Activated CD4-positive, CD25-positive, alpha-beta regulatory T cell treated with anti-CD3 and anti-CD28 coated beads, Interleukin-2, amount 50 U/mL, for 72 hours (primary cell): ENCODE results near the gene UGT1A5.

Source experiments
- DNase-seq: peaks from one replicate; pipeline ENCODE4 v3.0.0; 2021

UGT1A5 gene

DNA sequence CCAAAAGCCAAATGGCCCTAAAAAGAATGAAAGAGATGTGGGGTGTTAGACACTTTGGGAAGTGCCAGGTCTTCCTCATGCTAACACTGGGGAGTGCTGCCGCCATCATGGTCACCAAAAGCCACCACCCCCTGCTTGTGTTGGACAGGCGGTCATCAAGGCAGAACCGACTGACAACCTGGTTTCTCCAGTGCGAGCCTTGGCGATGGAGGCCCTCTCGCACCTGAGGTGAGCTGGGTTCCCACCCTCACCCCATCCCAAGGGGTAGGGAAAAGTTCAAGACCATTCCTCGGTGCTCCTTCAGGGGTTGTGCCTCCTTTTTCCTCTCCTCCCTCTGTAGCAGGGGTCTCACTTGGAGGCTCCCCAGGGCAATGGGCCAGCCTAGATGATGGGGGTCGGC is 99.0 kb downstream of the UGT1A5 start:
- DNase-seq: peak; percentile 1

DNA sequence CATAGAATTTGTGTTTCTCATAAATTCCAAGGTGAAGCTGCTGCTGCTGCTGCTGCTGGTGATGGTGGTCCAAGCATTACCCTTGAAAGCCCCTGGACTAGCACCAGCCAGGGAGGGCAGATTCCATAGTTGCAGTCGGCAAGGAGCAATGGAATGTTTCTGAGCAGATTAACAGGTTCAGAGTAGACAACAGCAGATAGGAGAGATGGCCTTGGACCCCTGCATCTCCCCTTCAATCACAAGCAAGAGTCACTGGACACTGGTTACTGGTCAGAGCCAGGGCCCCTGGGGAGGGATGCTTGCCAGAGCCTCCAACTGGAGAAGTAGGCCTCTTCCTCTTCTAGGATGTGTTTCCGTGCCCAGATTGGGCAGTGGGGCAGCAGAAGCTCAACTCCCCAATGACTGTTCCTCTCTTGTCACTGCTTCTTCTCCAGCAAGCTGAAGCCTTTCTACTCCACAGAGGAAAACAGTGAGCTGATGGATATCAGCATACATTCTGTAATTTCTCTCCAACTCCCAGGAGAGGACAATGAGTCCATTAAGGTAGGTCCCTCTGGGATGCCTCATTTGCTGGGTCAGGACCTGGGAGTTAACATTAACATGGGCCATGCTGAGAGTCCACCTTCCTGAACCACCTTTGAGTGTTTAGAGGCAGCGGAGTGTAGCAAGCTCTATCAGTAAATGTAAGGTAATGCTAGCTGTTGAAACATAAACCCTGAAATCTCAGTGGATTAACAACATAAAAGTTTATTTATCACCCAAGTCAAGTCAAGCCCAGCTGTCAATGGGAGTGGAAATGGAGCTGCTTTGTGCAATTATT is 100.7 kb downstream of the UGT1A5 start:
- DNase-seq: peak; percentile 15

DNA sequence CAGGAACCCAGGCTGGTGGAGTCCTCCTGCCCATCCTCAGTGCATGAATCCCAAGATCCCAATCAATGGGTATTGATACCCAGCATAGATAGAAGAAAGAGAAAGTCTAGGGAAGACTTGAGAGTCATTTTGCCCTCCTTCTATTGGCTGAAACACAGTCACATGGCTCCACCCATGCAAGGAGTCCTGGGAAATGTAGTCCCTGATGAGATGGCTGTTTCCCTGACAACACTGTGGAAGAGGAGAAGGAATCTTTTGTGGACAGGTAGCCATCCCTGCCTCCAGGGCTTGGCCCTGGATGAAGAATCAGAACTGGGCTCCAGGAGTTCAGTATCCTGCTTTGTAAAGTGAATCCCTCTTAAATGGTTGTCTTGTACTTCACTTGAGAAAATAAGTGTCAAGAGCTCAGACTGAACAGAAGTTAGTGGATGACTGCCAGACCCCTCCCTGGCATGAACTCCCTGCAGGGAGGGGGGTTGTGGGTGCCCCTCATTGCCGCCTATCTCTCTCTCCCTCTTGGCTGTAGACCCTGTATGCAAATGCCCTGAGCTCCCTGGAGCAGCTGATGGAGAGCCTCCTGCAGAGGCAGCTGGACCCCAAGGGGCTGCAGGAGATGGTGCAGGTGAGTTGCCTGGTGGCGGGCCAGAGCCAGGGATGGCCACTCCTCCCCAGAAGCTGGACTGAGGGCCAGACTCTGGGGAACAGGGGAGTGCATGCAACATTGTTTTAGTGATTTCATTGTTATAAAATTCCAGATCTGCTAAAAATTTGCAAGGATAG is 101.5 kb downstream of the UGT1A5 start:
- DNase-seq: peak; percentile 18

DNA sequence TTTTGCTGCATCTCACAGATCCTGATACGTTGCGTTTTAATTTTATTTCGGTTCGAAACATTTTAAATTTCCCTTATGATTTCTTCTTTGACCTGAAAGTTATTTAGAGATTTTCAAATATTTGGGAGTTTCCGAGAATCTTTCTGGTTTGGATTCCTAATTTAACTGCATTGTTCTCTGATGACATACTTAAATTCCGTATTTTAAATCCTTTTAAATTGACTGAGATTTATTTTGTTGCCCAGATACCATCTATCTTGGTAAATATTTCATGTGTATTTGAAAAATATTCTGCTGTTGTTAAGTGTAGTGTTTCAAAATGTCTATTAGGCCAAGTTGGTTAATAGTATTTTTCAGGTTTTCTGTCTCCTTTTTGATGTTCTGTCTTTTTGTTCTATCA is 103.2 kb downstream of the UGT1A5 start:
- DNase-seq: no peak

DNA sequence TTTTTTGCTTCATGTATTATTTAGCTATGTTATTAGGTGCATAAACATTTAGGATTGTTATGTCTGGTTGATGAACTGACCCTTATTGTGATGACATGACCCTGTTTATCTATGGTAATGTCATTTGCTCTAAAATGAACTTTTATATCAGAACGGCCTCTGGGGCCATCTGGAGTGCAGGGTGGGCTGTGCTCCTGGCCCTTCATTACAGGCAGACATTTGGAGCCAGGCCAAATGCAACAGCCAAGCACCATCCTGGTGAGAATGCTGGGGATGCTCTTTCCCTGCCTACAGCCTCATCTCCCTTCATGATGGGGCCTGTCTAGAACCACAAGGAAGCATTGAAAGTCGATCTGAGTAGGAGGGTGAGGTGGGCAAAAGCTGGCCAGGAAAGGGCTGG is 103.6 kb downstream of the UGT1A5 start:
- DNase-seq: no peak

DNA sequence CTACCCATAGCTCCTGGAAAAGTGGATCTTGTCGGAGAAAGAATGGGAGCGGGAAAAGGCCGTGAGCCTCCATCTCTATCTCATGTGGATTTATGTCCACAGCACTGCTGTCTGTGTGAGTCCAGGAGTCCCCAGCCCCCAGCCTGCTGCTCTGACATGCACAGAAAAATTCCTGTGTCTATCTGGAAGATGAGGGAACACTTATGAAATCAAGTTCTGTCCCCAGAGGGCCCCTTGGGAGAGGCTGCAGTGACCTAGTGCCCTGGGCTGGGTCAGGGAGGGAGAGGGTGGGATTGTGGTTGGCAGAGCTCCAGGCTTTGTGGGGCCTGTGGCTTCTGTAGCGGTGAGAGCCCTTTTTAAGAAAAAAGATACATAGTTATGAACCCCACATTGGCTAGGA is 104.1 kb downstream of the UGT1A5 start:
- DNase-seq: peak; percentile 3

DNA sequence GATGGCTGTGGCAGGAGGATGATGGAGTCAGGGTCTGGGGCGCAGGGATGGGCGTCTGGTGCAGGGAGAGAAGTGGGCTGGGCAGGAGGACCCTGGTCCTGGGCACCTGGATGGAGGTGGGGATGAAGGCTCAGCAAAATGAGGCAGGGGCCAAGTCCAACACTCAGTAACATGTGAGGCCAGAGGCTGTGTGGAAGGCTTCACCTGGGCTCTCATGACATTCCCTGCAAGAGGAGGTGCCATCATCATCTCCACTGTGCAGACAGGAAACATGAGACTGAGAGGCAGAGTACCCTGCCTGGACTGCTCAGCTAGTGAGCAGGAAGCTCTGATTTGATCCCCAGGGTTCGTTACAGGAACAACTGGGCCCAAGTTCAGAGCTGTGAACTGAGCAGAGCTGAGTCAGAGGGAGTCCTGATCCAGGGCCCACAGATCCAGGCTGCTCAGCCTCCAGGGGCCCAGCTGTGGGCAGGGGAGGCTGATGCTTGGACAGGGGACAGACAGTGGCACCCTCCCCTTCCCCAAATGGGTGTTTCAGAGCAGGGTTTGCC is 104.7 kb downstream of the UGT1A5 start:
- peak; percentile 18 for DNase-seq

DNA sequence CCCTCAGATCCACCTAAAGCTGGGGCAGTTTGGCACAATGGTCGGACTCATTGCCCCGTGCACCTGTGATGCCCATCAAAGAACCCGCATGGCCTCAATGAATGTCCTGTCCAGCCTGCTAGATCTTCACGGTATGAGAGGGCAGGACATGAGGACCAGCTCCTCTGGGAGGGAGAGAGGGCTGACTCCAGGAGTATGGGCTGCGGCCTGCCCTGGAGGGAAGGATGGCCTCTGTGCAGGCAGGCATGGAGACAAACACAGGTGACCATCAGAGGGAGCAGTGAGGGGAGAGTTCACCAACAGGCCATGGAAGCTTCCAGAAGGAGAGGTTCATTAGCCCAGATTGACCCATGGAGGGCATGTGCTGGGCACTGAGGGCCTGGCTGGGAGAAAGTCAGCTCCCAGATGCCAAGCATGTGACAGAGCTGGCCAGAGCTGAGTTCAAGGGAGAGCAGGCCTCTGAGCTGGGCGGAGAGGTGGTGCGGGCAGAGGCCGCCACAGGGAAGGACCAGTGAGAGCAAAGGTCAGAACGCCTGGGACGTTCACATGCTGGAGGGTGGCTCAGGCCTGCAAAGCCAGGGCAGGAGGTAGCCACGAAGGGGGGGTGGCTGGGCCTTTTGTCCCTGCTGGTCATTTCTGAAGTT is 105.4 kb downstream of the UGT1A5 start:
- no peak for DNase-seq

DNA sequence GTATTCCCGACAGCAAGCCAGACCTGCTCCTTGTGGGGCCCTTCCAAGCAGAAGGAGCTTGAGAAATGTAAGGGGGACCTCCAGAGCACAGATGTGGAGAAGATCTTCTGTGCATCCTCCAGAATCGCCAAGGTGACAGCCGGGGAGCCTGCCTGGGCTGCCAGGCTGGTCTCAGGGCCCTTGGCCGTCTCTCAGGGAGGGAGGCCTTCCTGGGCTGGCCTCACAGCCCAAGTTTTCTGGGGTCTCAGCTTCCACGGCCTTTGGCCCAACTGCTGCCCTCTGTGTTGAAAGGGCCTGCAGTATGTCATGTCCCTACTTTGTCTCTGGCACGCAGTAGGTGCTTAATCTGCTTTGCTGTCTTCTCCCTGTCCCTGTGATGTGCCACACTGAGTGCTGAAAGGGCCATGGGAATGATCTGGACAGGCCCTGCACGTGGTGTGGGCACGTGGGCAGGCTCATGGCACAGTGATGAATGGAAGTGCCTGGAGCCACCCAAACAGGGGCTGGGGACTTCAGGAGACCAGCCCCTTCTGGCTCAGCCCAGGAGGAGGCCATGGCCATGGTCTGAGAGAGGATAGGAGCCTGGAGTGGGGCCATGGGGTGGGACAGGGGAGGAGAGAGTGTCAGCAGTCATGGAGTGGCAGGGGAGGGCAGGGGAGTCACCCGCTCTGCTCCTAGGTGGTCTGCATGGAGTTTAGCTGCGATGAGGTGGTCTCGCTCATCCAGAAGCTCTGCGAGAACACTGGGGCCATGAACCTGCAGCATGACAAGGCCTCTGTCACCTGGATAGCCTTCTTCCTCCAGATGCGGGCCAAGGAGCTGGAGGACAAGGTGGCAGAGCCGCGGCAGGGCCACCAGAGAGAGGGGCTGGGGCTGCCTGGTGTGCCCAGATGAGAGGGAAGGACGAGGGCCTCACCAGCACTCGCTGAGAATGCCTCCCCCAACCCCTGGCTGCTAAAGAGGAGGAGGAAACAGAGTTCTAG is 106.2 kb downstream of the UGT1A5 start:
- DNase-seq: peak; percentile 20

DNA sequence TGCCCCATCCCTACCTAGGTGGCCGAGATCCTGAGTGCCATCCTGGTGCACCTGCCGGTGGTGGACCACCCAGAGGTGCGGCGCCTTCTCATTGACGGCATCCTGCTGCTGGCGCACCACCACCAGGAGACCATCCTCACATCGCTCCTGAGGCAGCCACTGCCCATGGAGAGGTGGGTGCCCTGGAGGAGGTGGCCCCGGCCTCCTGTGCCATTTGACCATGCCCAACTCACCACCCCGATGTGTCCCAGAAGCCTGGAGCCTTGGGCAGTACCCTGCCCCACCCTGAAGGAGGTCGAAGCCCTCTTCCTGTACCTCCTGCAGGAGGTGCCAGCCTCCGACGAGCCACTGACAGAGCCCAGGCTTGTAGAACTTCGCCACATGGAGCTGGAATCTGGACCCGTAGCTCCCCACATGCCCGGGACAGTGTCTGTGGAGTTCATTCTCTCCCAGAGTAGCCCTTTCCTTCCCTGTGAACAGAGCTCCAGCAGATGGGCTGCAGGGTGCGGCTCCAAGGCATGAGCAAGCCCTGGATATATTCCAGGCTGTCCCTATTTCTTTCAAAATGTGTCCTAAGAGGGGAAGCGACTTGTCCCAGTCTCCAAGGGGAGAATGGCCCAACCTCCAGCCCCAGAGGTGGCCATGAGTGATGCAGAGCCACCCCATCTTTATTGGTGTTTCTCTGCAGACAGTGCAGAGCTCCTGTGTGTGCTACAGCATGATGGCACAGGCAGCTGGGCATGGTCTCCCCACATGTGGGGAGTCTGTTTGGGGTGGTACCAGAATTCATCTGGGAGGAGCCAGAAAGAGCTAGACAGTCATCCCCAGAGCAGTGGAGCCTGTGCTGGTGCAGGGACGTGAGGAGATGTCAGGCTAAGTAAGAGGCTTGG is 107.4 kb downstream of the UGT1A5 start:
- DNase-seq: peak; percentile 4

DNA sequence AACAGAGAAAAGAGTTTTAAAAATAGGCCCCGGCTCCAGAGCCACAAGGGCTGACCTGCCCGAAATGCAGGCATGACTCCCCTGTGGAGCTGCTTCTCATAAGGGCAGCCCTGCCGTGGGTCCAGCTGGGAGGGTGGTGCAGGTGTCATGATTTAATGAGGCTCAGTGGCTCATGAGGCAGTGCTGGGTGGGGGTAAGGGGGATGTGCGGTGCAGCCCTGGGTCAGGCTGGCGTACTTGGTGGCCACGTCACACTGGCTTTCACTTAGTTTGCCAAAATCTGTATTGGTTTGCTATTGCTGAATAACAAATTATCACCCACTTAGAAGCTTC is 108.0 kb downstream of the UGT1A5 start:
- DNase-seq: peak; percentile 21

DNA sequence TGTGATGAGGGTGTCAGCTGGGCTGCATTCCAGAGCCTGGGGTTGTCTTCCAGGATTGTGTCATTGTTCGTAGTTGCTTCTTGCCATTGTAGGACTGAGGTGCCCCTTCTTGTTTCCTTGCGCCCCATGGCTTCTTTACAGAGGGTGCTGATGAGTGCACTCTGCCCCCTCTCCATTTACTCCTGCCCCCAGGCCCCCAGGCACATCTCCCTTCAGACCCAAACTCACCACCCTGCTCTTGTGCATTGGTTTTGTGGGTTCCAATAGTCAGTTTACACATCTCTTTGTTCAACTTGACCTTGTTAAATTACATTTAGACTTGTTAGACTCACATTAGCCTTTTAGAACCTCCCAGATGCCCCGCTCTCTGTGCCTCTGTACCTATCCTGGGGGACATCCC is 108.5 kb downstream of the UGT1A5 start:
- peak; percentile 12 for DNase-seq

DNA sequence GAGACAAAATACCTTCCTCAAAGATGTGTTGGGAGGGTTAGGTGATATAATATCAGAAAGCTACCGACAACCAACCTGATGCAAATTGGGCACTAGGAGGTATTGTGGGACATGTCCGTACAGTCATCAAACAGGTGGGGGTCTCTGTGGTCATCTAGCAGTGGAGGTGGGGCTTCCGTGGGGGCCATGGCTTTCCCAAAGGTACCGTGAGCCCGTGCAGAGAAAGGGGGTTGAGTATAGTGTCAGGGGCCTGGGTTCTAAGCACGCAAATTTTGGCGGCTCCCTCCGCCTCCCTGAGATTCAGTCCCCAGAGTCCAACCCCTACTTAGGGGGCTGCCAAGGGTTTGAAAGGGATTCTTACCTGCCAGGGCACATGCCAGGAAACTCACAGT is 109.0 kb downstream of the UGT1A5 start:
- DNase-seq: peak; percentile 14

DNA sequence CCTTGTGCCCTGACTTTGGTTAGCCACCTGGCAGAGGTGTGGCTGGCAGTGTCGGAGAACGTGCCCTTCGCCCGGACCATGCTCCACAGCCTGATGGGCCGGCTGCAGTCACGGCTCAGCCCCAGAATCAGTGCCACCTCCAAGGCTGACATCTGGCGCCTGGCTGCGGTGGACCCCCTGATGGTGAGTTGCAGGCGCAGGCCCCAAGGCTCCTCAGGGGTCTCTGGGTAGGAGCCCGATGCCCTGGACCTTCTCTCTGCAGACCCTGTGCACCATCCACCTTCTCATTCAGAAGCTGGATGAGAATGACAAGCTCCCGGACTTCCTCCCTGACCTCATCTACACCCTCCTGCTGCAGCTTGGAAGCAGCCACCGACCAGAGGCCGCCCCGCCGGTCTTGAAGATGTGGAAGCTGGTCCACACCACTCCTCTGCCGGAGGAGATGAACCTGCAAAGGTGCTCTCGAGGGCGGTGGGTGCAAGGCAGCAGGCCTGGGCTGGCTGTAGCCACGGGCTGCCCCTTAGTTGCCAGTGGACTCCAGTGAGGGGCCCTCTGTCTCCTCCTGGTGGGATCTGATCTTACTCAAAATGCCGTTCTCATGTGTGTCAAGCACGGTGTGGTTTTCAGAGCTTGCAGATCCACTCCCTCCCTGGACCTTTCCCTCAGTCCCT is 109.5 kb downstream of the UGT1A5 start:
- DNase-seq: peak; percentile 16
